Liver (tissue), 9 donors: ENCODE data around the gene ANKRD11. TPM values are rescaled to one million over a fixed set of nuclear protein-coding genes. Genes with fewer than 3 reads are reported as not detected.

Source experiments
- DNase-seq: peaks from one replicate; pipeline ENCODE4 v3.0.0-alpha.2; 2017; ENCODE audit warnings: low spot score
- H3K27ac ChIP-seq, 2 donors: one replicate each; pipeline ENCODE4 v1.7.0; 2013; ENCODE audit warnings: inconsistent platforms in 2 of 2, low read length in 2 of 2, control low read depth in 1 of 2, low read depth in 1 of 2, mild to moderate bottlenecking in 1 of 2
- H3K27me3 ChIP-seq, 4 donors: one replicate each; pipeline versions ENCODE4 v1.6.1 to v1.7.0; 2013; ENCODE audit warnings: low read length in 3 of 4, inconsistent platforms in 1 of 4, mild to moderate bottlenecking in 1 of 4, moderate library complexity in 1 of 4; ENCODE audit not compliant: control insufficient read depth in 4 of 4, insufficient read depth in 4 of 4
- H3K36me3 ChIP-seq, 4 donors: one replicate each; pipeline versions ENCODE4 v1.6.1 to v1.7.0; 2013; ENCODE audit warnings: low read length in 3 of 4, mild to moderate bottlenecking in 3 of 4, low read depth in 1 of 4, moderate library complexity in 1 of 4; ENCODE audit not compliant: control insufficient read depth in 4 of 4, insufficient read depth in 3 of 4
- H3K4me1 ChIP-seq, 4 donors: one replicate each; pipeline versions ENCODE4 v1.6.1 to v1.7.0; 2013; ENCODE audit warnings: low read length in 3 of 4, mild to moderate bottlenecking in 3 of 4, moderate library complexity in 1 of 4; ENCODE audit not compliant: control insufficient read depth in 4 of 4, insufficient read depth in 4 of 4
- H3K4me3 ChIP-seq, 3 donors: one replicate each; pipeline versions ENCODE4 v1.6.1 to v1.7.0; 2013; ENCODE audit warnings: low read length in 3 of 3, control low read depth in 1 of 3, low read depth in 1 of 3, mild to moderate bottlenecking in 1 of 3
- H3K9ac ChIP-seq, 2 donors: one replicate each; pipeline ENCODE4 v1.7.0; 2013; ENCODE audit warnings: low read length in 2 of 2, mild to moderate bottlenecking in 2 of 2, moderate library complexity in 2 of 2, control low read depth in 1 of 2, low read depth in 1 of 2
- H3K9me3 ChIP-seq, 4 donors: one replicate each; pipeline versions ENCODE4 v1.6.1 to v1.7.0; 2013; ENCODE audit warnings: low read length in 3 of 4; ENCODE audit not compliant: control insufficient read depth in 4 of 4
- ATF3 ChIP-seq: IDR thresholded peaks from 2 replicates; pipeline ENCODE4 v1.6.1; 2016; ENCODE audit warnings: antibody characterized with exemption
- CTCF ChIP-seq: fragments of 150-350 bp; IDR thresholded peaks from 2 replicates; pipeline ENCODE4 v1.5.1; 2017; ENCODE audit warnings: improper control_type of control experiment, low read depth, low read length; ENCODE audit not compliant: missing input control
- EGR1 ChIP-seq, 2 donors: IDR thresholded peaks; 2 replicates each; pipeline ENCODE4 v1.6.1; 2016 to 2018; ENCODE audit warnings: antibody characterized with exemption in 2 of 2, low read depth in 2 of 2
- FOXA1 ChIP-seq: IDR thresholded peaks from 2 replicates; pipeline ENCODE4 v1.6.1; 2016; ENCODE audit warnings: antibody characterized with exemption
- FOXA2 ChIP-seq: IDR thresholded peaks from 2 replicates; pipeline ENCODE4 v1.6.1; 2016; ENCODE audit warnings: antibody characterized with exemption
- GABPA ChIP-seq, 2 donors: IDR thresholded peaks in 1 of 2; conservative IDR thresholded peaks in 1 of 2; 2 replicates each; pipeline ENCODE4 v1.6.1; 2016; ENCODE audit warnings: antibody characterized with exemption in 2 of 2, mild to moderate bottlenecking in 1 of 2, moderate library complexity in 1 of 2
- HNF4A ChIP-seq, 2 donors: conservative IDR thresholded peaks; 2 replicates each; pipeline ENCODE4 v1.6.1; 2016; ENCODE audit warnings: antibody characterized with exemption in 2 of 2, mild to moderate bottlenecking in 2 of 2
- HNF4G ChIP-seq: IDR thresholded peaks from 2 replicates; pipeline ENCODE4 v1.6.1; 2016; ENCODE audit warnings: antibody characterized with exemption
- JUND ChIP-seq, 2 donors: IDR thresholded peaks; 2 replicates each; pipeline ENCODE4 v1.6.1; 2016; ENCODE audit warnings: antibody characterized with exemption in 2 of 2
- MAX ChIP-seq: IDR thresholded peaks from 2 replicates; pipeline ENCODE4 v1.6.1; 2016; ENCODE audit warnings: antibody characterized with exemption
- NR2F2 ChIP-seq: IDR thresholded peaks from 2 replicates; pipeline ENCODE4 v1.6.1; 2016; ENCODE audit warnings: antibody characterized with exemption
- RAD21 ChIP-seq, 2 donors: IDR thresholded peaks; 2 replicates each; pipeline ENCODE4 v1.6.1; 2016; ENCODE audit warnings: antibody characterized with exemption in 2 of 2, mild to moderate bottlenecking in 2 of 2
- REST ChIP-seq: IDR thresholded peaks from 2 replicates; pipeline ENCODE4 v1.6.1; 2016; ENCODE audit warnings: antibody characterized with exemption, mild to moderate bottlenecking
- RXRA ChIP-seq, 2 donors: IDR thresholded peaks; 2 replicates each; pipeline ENCODE4 v1.6.1; 2017 to 2018; ENCODE audit warnings: antibody characterized with exemption in 2 of 2, mild to moderate bottlenecking in 1 of 2
- SP1 ChIP-seq: IDR thresholded peaks from 2 replicates; pipeline ENCODE4 v1.6.1; 2018; ENCODE audit warnings: antibody characterized with exemption, mild to moderate bottlenecking
- TAF1 ChIP-seq: conservative IDR thresholded peaks from 2 replicates; pipeline ENCODE4 v1.6.1; 2016; ENCODE audit warnings: antibody characterized with exemption, mild to moderate bottlenecking
- YY1 ChIP-seq: IDR thresholded peaks from 2 replicates; pipeline ENCODE4 v1.6.1; 2016; ENCODE audit warnings: antibody characterized with exemption, mild to moderate bottlenecking
- ZBTB33 ChIP-seq: IDR thresholded peaks from 2 replicates; pipeline ENCODE4 v1.6.1; 2016; ENCODE audit warnings: antibody characterized with exemption
- WGBS: extraction: QIAGEN DNeasy Blood & Tissue Kit; methylation state at CpG from one replicate; pipeline ENCODE4 v1.1.7; 2013; 5-methylcytosine and 5-hydroxymethylcytosine counted together
- polyA plus RNA-seq, 2 donors: library from polyadenylated mRNA; stranded (reverse) in 1 of 2; unstranded in 1 of 2; fragments of 200-250 nt in 1 of 2; fragments of >200 nt in 1 of 2; fragmentation: Nextera tagmentation in 1 of 2; extraction: Ambion mirVana in 1 of 2; gene quantifications; one replicate each; pipeline versions ENCODE4 v1.2.1 to v1.2.3, GENCODE V29; 2013 to 2015
- total RNA-seq, 2 donors: library from RNA; depleted of rRNA; stranded (reverse); fragments of >200 nt; gene quantifications; one replicate each; pipeline ENCODE4 v1.2.3, GENCODE V29; 2014
- donor health status: healthy.
- donor health status: healthy.
- donor health status: healthy.
- donor health status: healthy.
- donor health status: healthy.

The ANKRD11 gene
- total and polyA plus RNA-seq, 4 donors: 16.3 to 55.1 (median 28.0) TPM

- Histone ChIP-seq H3K27ac (no peak overlapping the region), H3K9ac (no peak overlapping the region), H3K4me3 (no peak overlapping the region), H3K36me3 (peaks cover 0 to 3% (median 0%) of the 10 kb centered on the region in 4 donors), H3K27me3 (no peaks in the 10 kb centered on the region), H3K9me3 (no peaks in the 10 kb centered on the region), H3K4me1 (peaks cover 27 to 74% (median 59%) of the 10 kb centered on the region in 4 donors)
- DNase-seq: no peak
- no peak for TF ChIP-seq FOXA2
- no peak for TF ChIP-seq ATF3
- no peak for TF ChIP-seq SP1
- no peak for TF ChIP-seq CTCF
- no peak for TF ChIP-seq ZBTB33
- no peak for TF ChIP-seq NR2F2
- no peak for TF ChIP-seq RXRA (IDR thresholded peaks at IDR 0.05)
- no peak for TF ChIP-seq HNF4G
- TF ChIP-seq YY1: no peak
- no peak for TF ChIP-seq GABPA (IDR thresholded peaks at IDR 0.05 in 1 of 2, conservative IDR thresholded peaks at IDR 0.05 in 1 of 2)
- no peak for TF ChIP-seq FOXA1
- WGBS: 96% methylated on average over 16 of the region's 16 CpGs
These were observed 134.7 kb downstream of the ANKRD11 start for GRCh38 chr16:89355686-89356085.

- no peak for DNase-seq
- H3K27ac ChIP-seq: no peak overlapping the region
- 89% methylated on average over 16 of the region's 16 CpGs for WGBS
- TF ChIP-seq ZBTB33 (no peak), SP1 (no peak), MAX (no peak), ATF3 (no peak), EGR1 (IDR thresholded peaks at IDR 0.05; ENCODE audit: low read depth in 2 of 2) (no peak), TAF1 (no peak), FOXA1 (no peak), GABPA (IDR thresholded peaks at IDR 0.05 in 1 of 2, conservative IDR thresholded peaks at IDR 0.05 in 1 of 2) (no peak), YY1 (no peak), FOXA2 (no peak), RAD21 (IDR thresholded peaks at IDR 0.05) (no peak), HNF4A (conservative IDR thresholded peaks at IDR 0.05) (no peak), JUND (IDR thresholded peaks at IDR 0.05) (no peak), REST (no peak), RXRA (IDR thresholded peaks at IDR 0.05) (no peak), CTCF (no peak), HNF4G (no peak), NR2F2 (no peak)
- no peak overlapping the region for H3K9ac ChIP-seq
- H3K27me3 ChIP-seq: no peaks in the 10 kb centered on the region
- H3K4me1 ChIP-seq: peaks cover 27 to 73% (median 58%) of the 10 kb centered on the region in 4 donors
- H3K9me3 ChIP-seq: no peaks in the 10 kb centered on the region
- H3K36me3 ChIP-seq: peaks cover 0 to 3% (median 0%) of the 10 kb centered on the region in 4 donors
- H3K4me3 ChIP-seq: no peak overlapping the region
These were observed 135.4 kb downstream of the ANKRD11 start for GRCh38 chr16:89355007-89355406.
